BE2C (cell line): ENCODE measurements around the gene POU2AF3. TPM values are rescaled to one million over a fixed set of nuclear protein-coding genes. Genes with fewer than 3 reads are reported as not detected.

ENCODE experiments used
- DNase-seq: peaks from one replicate; pipeline ENCODE4 v3.0.0-alpha.2; 2020
- H3K27me3 ChIP-seq: fragments of 250-450 bp; sonication (Bioruptor Pico); 2 replicates; pipeline ENCODE4 v1.5.1; 2020; ENCODE audit warnings: mild to moderate bottlenecking
- H3K36me3 ChIP-seq: fragments of 250-450 bp; sonication (Bioruptor Pico); 2 replicates; pipeline ENCODE4 v1.5.1; 2020; ENCODE audit warnings: mild to moderate bottlenecking
- H3K4me1 ChIP-seq: fragments of 250-450 bp; sonication (Bioruptor Pico); 2 replicates; pipeline ENCODE4 v1.5.1; 2020
- H3K4me3 ChIP-seq: 2 replicates; pipeline ENCODE4 v1.5.1; 2011; ENCODE audit warnings: low read depth, low read length
- H3K9me3 ChIP-seq: fragments of 250-450 bp; sonication (Bioruptor Pico); 2 replicates; pipeline ENCODE4 v1.5.1; 2020
- CTCF ChIP-seq: IDR thresholded peaks from 2 replicates; pipeline ENCODE4 v1.5.1; 2012; ENCODE audit warnings: mild to moderate bottlenecking, low read depth, low read length
- polyA plus RNA-seq: library from polyadenylated mRNA; unstranded; fragments of >200 nt; gene quantifications from one replicate; pipeline ENCODE4 v1.2.1, GENCODE V29; 2012; ENCODE audit warnings: low read depth, missing spikeins; ENCODE audit not compliant: insufficient read length, insufficient read depth

POU2AF3 gene
- not detected for polyA plus RNA-seq

GRCh38 chr11:111298413-111299100 lies at the start of gene POU2AF3:
Gene POU2AF3, plus strand, starts transcription at chr11:111298546. Its CDS starts 36 bp downstream, at chr11:111298582.
- DNase-seq = no peak
- no peaks in the 10 kb centered on the region for H3K9me3 ChIP-seq
- no peak within 1 kb of the TSS for H3K4me3 ChIP-seq
- peaks cover 67% of the 10 kb centered on the region for H3K27me3 ChIP-seq
- H3K36me3 ChIP-seq = no peaks in the 10 kb centered on the region
- no peaks in the 10 kb centered on the region for H3K4me1 ChIP-seq
- TF ChIP-seq CTCF = no peak

GRCh38 chr11:111250936-111251335 lies 47.4 kb upstream of the POU2AF3 start:
- Histone ChIP-seq H3K9me3 (no peaks in the 10 kb centered on the region), H3K4me1 (no peaks in the 10 kb centered on the region), H3K4me3 (no peak overlapping the region), H3K27me3 (peaks cover 4% of the 10 kb centered on the region; the same call in 1 of the 2 replicates), H3K36me3 (no peaks in the 10 kb centered on the region)
- TF ChIP-seq CTCF = no peak
- no peak for DNase-seq

- DNase-seq = no peak
- Histone ChIP-seq H3K4me3 (no peak overlapping the region), H3K4me1 (no peaks in the 10 kb centered on the region), H3K27me3 (peaks cover 3% of the 10 kb centered on the region; the same call in 1 of the 2 replicates), H3K9me3 (no peaks in the 10 kb centered on the region), H3K36me3 (no peaks in the 10 kb centered on the region)
- no peak for TF ChIP-seq CTCF
These were observed 45.2 kb upstream of the POU2AF3 start for GRCh38 chr11:111253131-111253530.

GRCh38 chr11:111253630-111254029 lies 44.7 kb upstream of the POU2AF3 start:
- Histone ChIP-seq H3K36me3 (no peaks in the 10 kb centered on the region), H3K4me3 (no peak overlapping the region), H3K27me3 (no peaks in the 10 kb centered on the region; the same call in 1 of the 2 replicates), H3K9me3 (no peaks in the 10 kb centered on the region), H3K4me1 (no peaks in the 10 kb centered on the region)
- TF ChIP-seq CTCF = no peak
- DNase-seq = no peak

- no peaks in the 10 kb centered on the region for H3K4me1 ChIP-seq
- H3K4me3 ChIP-seq = no peak overlapping the region
- no peaks in the 10 kb centered on the region for H3K36me3 ChIP-seq
- DNase-seq = no peak
- no peak for TF ChIP-seq CTCF
- H3K9me3 ChIP-seq = no peaks in the 10 kb centered on the region
- peaks cover 3% of the 10 kb centered on the region for H3K27me3 ChIP-seq
These were observed 40.3 kb upstream of the POU2AF3 start for GRCh38 chr11:111258046-111258445.

GRCh38 chr11:111259896-111260295 lies 38.5 kb upstream of the POU2AF3 start:
- Histone ChIP-seq H3K9me3 (no peaks in the 10 kb centered on the region), H3K4me3 (no peak overlapping the region), H3K27me3 (peaks cover 6% of the 10 kb centered on the region), H3K4me1 (no peaks in the 10 kb centered on the region), H3K36me3 (no peaks in the 10 kb centered on the region)
- no peak for DNase-seq
- TF ChIP-seq CTCF = no peak
